HG03135 (cell line): Measurements from ENCODE around the gene WFIKKN2.
"Not testable (repeated sequence)": the region's sequence is repeated elsewhere in the genome, so short reads cannot be mapped to it uniquely, and the experiment has no call there.

Source experiments
- ATAC-seq: cut with Tn5 transposase; IDR thresholded peaks from one replicate; pipeline ENCODE4 v1.9.1; 2021; ENCODE audit warnings: mild to moderate bottlenecking, moderate library complexity; ENCODE audit not compliant: unreplicated experiment

Gene WFIKKN2, protein sequence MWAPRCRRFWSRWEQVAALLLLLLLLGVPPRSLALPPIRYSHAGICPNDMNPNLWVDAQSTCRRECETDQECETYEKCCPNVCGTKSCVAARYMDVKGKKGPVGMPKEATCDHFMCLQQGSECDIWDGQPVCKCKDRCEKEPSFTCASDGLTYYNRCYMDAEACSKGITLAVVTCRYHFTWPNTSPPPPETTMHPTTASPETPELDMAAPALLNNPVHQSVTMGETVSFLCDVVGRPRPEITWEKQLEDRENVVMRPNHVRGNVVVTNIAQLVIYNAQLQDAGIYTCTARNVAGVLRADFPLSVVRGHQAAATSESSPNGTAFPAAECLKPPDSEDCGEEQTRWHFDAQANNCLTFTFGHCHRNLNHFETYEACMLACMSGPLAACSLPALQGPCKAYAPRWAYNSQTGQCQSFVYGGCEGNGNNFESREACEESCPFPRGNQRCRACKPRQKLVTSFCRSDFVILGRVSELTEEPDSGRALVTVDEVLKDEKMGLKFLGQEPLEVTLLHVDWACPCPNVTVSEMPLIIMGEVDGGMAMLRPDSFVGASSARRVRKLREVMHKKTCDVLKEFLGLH

GRCh38 chr17:50835301-50836234 is at the start of gene WFIKKN2:
TSS of gene WFIKKN2 (plus strand) at chr17:50835586. CDS start at chr17:50835938, 352 bp downstream.
- ATAC-seq: no peak

GRCh38 chr17:50785946-50786570 is 49.3 kb upstream of the WFIKKN2 start:
- no peak for ATAC-seq

DNA sequence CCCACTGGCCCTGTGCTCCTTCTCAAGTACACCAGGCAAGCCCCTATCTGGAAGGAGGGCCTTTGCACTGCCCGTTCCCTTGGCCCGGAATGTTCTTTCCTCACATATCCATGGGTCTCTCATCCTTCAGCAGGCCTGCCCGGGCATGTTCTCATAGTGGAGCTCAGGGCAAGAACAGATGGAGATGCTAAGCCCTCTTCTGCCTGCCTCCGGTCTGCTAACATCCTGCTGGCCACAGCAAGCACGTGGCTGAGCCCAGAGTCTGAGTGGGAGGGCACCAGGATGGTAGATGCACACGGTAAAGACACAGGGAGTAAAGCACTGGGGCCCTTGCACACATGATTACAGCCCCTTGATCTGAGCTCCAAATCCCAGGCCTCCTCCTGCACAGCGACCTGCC is 48.3 kb upstream of the WFIKKN2 start:
- no peak for ATAC-seq

DNA sequence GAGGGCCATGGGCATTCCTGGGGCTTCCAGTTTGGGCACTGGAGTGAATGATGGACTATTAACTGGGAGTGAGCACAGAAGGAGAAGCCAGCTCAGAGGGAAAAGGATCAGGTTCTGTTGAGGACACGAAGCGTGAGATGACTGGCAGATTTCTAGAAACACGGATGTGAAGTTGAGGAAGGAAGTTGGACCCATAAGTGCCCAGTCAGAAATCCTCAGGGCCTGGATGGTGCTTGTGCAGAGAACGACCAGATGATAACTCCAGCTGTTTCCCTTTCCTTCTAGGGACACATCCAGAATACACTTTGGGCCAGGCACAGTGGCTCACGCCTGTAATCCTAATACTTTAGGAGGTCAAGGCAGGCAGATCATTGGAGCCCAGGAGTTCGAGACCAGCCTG is 44.8 kb upstream of the WFIKKN2 start:
- no peak for ATAC-seq

GRCh38 chr17:50792132-50792531 is 43.3 kb upstream of the WFIKKN2 start:
- no peak for ATAC-seq

DNA sequence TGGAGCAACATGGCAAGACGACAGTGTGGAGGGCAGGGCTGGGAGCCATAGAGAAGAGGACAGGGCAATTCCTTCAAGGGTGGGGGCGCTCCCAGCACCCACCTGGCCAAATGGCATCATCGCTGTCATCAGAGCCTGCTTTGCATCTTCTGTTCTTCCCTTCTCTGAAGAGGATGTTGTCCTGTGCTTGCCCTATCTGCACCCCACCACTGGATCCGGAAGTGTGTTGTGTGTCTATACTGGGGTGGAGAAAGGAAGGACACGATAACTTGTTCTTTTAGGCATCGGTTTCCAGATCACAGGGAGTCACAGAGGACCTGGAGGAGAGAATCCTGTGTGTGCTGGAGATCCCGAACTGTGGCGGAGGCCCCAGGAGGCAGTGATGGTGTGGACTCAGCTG is 42.4 kb upstream of the WFIKKN2 start:
- ATAC-seq: no peak

DNA sequence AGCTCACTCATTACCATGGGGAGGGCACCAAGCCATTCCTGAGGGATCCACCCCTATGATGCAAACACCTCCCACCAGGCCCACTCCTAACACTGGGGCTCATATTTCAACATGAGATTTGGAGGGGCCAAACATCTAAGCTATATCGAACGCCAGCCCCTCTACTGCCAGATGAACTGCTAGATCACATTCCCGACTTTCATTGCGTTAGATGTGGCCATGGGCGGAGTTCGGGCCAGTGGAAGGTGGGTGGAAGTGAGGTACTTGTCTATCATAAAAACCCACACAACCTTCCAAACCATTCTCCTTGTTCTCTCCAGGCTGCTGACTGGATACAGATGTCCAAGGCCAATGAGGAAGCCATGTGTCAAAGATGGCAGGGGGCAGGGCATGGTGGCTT is 41.0 kb upstream of the WFIKKN2 start:
- ATAC-seq: no peak

GRCh38 chr17:50797135-50797810 is 38.1 kb upstream of the WFIKKN2 start:
- ATAC-seq: no peak

GRCh38 chr17:50798424-50799288 is 36.7 kb upstream of the WFIKKN2 start:
- no peak for ATAC-seq

DNA sequence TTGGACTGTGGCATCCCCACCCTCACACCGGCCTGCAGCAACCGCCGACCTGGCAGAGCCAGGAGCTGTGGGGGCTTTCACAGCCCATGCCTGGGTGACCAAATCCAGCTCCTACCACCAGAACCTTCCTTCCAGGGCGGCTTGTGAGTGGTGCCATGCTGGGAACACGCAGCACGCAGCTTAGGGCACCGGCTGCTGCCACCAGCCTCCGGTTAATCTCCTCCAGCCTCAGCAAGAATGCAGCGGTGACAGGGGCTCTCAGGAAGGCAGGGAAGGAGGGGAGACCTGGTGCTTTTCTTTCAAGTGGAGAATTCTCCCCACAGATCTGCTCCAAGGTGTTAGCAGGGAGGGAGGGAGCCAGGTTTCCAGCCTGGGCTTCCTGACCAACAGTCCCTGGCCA is 35.8 kb upstream of the WFIKKN2 start:
- no peak for ATAC-seq

DNA sequence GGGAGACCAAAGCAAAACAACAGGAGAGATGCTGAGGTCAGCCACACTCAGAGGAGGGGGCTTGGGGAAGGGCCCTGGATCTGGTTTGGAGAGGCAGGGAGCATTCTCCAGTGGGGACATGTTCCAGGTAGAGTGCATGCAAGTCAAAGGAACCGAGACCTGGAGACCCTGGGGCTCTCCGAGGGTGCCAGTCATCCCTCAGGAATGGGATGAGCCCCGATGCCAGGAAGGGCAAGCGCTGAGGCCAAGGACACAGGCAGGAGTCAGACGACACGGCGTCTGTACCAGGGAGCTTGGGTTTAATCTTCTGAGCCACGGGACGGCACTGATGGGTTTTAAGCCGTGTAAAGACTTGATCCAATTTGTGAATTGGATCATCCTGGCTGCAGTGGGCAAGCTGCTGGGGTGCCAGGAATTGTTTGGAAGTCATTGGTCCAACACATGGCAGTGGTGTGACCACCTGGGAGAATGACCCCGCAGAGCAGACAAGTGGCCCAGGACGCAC is 35.1 kb upstream of the WFIKKN2 start:
- ATAC-seq: no peak

DNA sequence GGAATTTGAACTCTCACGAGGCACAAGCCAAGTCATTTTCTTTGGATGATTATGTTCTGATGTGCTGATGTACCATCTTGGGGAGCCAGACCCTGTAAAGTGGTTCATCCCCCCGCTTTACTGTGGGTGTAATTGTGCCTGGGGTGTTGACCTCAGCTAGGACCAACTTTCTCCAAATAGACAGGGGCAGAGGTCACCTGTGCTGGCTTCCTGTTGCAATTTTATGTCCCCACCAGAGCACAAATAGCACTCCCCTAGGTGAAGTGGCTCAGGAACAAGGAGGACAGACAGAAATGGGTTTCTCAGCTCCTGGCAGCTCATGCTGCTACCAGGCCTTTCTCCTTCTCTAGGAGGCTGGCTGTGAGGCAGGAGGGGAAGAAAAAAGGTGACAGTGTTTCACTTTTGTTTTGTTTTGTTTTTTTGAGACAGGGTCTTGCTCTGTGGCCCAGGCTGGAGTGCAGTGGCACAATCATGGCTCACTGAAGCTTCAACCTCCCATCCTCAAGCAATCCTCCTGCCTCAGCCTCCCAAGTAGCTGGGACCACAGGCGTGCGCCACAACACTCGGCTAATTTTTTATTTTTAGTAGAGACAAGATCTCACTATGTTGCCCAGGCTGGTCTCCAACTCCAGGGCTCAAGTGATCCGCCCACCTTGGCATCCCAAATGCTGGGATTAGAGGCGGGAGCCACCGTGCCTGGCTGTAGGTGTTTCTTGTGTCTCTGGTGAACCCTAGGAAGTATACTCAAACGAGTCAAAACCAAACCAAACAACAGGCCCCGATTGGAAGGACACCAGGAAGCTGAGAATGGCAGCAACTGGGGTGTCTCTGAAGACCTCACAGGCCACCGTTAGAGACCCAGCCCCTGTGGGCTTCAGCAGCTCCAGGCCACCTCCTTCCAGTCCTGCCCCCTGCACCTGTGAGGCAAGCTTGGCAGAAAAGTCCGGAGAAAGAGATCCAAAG is 32.5 kb upstream of the WFIKKN2 start:
- ATAC-seq: no peak

GRCh38 chr17:50803676-50804075 is 31.7 kb upstream of the WFIKKN2 start:
- no peak for ATAC-seq

- not testable (repeated sequence) for ATAC-seq
Observed at GRCh38 chr17:50804749-50805475, 30.5 kb upstream of the WFIKKN2 start.

GRCh38 chr17:50805486-50805885 is 29.9 kb upstream of the WFIKKN2 start:
- ATAC-seq: no peak

DNA sequence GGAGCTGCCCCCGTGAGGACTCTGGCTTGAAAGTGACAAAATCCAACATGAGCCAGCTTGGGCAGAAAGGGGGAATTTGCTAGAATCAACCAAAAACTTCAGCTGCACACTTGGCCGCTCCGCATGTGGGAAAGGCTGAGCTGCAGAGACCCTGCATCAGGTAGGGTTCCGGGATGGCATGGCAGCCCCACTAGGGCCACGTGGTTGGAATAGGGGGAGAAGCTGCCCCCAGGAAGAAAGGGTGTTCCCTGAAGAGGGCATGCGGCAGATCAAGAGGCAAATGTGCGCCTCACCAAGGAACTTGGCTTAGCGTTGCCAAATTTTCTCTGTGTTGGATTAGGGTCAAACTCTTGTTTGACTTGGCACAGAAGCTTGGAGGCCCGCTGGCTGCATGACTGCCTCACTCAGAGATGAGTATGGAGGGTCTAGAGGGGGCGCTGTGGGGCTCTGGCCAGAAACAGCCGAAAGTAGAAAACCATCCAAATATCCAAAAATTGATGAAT is 29.2 kb upstream of the WFIKKN2 start:
- no peak for ATAC-seq

- ATAC-seq: no peak
Observed at GRCh38 chr17:50807009-50807408, 28.4 kb upstream of the WFIKKN2 start.
